Measurements from ENCODE around the gene SPG7. TPM values are rescaled to one million over a fixed set of nuclear protein-coding genes. Genes with fewer than 3 reads are reported as not detected.

SPG7 gene
- polyA plus RNA-seq, 1 donor from 2014 or later = 216 TPM

DNA sequence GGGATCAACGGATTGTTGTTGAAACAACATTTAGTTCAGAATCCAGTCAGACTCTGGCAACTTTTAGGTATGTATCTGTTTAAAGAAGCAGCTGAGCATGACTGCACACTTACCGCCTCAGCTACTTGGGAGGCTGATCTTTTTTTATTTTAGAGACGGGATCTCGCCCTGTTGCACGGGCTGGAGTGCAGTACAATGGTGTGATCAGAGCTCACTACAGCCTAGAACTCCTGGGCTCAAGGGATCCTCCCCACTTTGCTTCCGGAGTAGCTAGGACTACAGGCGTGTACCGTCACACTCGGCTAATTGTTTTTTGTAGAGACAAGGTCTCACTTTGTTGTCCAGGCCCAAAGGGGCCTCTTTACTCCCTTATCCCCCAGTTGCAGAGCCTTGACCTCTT, 2.3 kb downstream of the SPG7 start:
- Histone ChIP-seq H3K79me2 (replicated peaks; ENCODE audit: insufficient read depth, low read length) (peaks cover 27% of the 10 kb centered on the region), H3K4me3 (ENCODE audit: low read length) (no peak overlapping the region), H3K9ac (ENCODE audit: low read length) (no peak overlapping the region), H3K27ac (ENCODE audit: low read length) (no peak overlapping the region), H3K9me2 (ENCODE audit: insufficient read depth, low read length) (no peaks in the 10 kb centered on the region), H3K36me3 (ENCODE audit: insufficient read depth, low read length) (no peaks in the 10 kb centered on the region), H3K9me3 (ENCODE audit: low read length) (no peaks in the 10 kb centered on the region), H2AFZ (ENCODE audit: low read depth, low read length) (no peak overlapping the region), H3K27me3 (ENCODE audit: insufficient read depth, low read depth, low read length) (no peaks in the 10 kb centered on the region), H3K4me2 (ENCODE audit: low read length) (no peak overlapping the region), H3F3A (ENCODE audit: insufficient read depth, low read length, poor library complexity, severe bottlenecking) (peaks cover 3% of the 10 kb centered on the region), H4K20me1 (ENCODE audit: insufficient read depth) (no peaks in the 10 kb centered on the region)
- TF ChIP-seq, protein P1, sequence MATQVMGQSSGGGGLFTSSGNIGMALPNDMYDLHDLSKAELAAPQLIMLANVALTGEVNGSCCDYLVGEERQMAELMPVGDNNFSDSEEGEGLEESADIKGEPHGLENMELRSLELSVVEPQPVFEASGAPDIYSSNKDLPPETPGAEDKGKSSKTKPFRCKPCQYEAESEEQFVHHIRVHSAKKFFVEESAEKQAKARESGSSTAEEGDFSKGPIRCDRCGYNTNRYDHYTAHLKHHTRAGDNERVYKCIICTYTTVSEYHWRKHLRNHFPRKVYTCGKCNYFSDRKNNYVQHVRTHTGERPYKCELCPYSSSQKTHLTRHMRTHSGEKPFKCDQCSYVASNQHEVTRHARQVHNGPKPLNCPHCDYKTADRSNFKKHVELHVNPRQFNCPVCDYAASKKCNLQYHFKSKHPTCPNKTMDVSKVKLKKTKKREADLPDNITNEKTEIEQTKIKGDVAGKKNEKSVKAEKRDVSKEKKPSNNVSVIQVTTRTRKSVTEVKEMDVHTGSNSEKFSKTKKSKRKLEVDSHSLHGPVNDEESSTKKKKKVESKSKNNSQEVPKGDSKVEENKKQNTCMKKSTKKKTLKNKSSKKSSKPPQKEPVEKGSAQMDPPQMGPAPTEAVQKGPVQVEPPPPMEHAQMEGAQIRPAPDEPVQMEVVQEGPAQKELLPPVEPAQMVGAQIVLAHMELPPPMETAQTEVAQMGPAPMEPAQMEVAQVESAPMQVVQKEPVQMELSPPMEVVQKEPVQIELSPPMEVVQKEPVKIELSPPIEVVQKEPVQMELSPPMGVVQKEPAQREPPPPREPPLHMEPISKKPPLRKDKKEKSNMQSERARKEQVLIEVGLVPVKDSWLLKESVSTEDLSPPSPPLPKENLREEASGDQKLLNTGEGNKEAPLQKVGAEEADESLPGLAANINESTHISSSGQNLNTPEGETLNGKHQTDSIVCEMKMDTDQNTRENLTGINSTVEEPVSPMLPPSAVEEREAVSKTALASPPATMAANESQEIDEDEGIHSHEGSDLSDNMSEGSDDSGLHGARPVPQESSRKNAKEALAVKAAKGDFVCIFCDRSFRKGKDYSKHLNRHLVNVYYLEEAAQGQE (IDR thresholded peaks at IDR 0.05; ENCODE audit: borderline replicate concordance) = no peak
- TF ChIP-seq MXI1 (conservative IDR thresholded peaks at IDR 0.05; ENCODE audit: poor library complexity, severe bottlenecking) = no peak
- TF ChIP-seq POLR2AphosphoS5 (IDR thresholded peaks at IDR 0.05) = no peak
- no peak for TF ChIP-seq SMC3 (conservative IDR thresholded peaks at IDR 0.05; ENCODE audit: poor library complexity)
- TF ChIP-seq, protein P2, sequence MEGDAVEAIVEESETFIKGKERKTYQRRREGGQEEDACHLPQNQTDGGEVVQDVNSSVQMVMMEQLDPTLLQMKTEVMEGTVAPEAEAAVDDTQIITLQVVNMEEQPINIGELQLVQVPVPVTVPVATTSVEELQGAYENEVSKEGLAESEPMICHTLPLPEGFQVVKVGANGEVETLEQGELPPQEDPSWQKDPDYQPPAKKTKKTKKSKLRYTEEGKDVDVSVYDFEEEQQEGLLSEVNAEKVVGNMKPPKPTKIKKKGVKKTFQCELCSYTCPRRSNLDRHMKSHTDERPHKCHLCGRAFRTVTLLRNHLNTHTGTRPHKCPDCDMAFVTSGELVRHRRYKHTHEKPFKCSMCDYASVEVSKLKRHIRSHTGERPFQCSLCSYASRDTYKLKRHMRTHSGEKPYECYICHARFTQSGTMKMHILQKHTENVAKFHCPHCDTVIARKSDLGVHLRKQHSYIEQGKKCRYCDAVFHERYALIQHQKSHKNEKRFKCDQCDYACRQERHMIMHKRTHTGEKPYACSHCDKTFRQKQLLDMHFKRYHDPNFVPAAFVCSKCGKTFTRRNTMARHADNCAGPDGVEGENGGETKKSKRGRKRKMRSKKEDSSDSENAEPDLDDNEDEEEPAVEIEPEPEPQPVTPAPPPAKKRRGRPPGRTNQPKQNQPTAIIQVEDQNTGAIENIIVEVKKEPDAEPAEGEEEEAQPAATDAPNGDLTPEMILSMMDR (IDR thresholded peaks at IDR 0.05; ENCODE audit: poor library complexity, severe bottlenecking) = no peak
- TF ChIP-seq TAF1 (IDR thresholded peaks at IDR 0.05; ENCODE audit: low read depth) = no peak
- no peak for TF ChIP-seq EP300 (conservative IDR thresholded peaks at IDR 0.05; ENCODE audit: poor library complexity, severe bottlenecking)
- no peak for TF ChIP-seq EZH2 (IDR thresholded peaks at IDR 0.05; ENCODE audit: borderline replicate concordance, insufficient read depth, low read length, poor library complexity, severe bottlenecking)
- no peak for TF ChIP-seq RAD21 (conservative IDR thresholded peaks at IDR 0.05)

- H3K9me3 ChIP-seq (ENCODE audit: low read length) = no peaks in the 10 kb centered on the region
- no peaks in the 10 kb centered on the region for H3K9me2 ChIP-seq (ENCODE audit: insufficient read depth, low read length)
- H3K4me3 ChIP-seq (ENCODE audit: low read length) = no peak overlapping the region
- H2AFZ ChIP-seq (ENCODE audit: low read depth, low read length) = no peak overlapping the region
- TF ChIP-seq, protein P1 (IDR thresholded peaks at IDR 0.05; ENCODE audit: borderline replicate concordance) = no peak
- no peak for TF ChIP-seq EZH2 (IDR thresholded peaks at IDR 0.05; ENCODE audit: borderline replicate concordance, insufficient read depth, low read length, poor library complexity, severe bottlenecking)
- TF ChIP-seq TAF1 (IDR thresholded peaks at IDR 0.05; ENCODE audit: low read depth) = no peak
- no peak for TF ChIP-seq SMC3 (conservative IDR thresholded peaks at IDR 0.05; ENCODE audit: poor library complexity)
- no peak for TF ChIP-seq RAD21 (conservative IDR thresholded peaks at IDR 0.05)
- TF ChIP-seq, protein P2 (IDR thresholded peaks at IDR 0.05; ENCODE audit: poor library complexity, severe bottlenecking) = no peak
- TF ChIP-seq EP300 (conservative IDR thresholded peaks at IDR 0.05; ENCODE audit: poor library complexity, severe bottlenecking) = no peak
- H3K27me3 ChIP-seq (ENCODE audit: insufficient read depth, low read depth, low read length) = no peaks in the 10 kb centered on the region
- no peak overlapping the region for H3K4me2 ChIP-seq (ENCODE audit: low read length)
- no peaks in the 10 kb centered on the region for H4K20me1 ChIP-seq (ENCODE audit: insufficient read depth)
- H3K36me3 ChIP-seq (ENCODE audit: insufficient read depth, low read length) = no peaks in the 10 kb centered on the region
- H3K79me2 ChIP-seq (replicated peaks; ENCODE audit: insufficient read depth, low read length) = peaks cover 27% of the 10 kb centered on the region
- H3F3A ChIP-seq (ENCODE audit: insufficient read depth, low read length, poor library complexity, severe bottlenecking) = peaks cover 3% of the 10 kb centered on the region
- H3K9ac ChIP-seq (ENCODE audit: low read length) = no peak overlapping the region
- H3K27ac ChIP-seq (ENCODE audit: low read length) = no peak overlapping the region
Measured at GRCh38 chr16:89511374-89511773, 3.2 kb downstream of the SPG7 start.

All from neural cell (in vitro differentiated cells).